HG02798 (cell line): Measurements from ENCODE around the gene CFAP90.

ENCODE experiments used
- ATAC-seq: cut with Tn5 transposase; IDR thresholded peaks from one replicate; pipeline ENCODE4 v1.9.1; 2021; ENCODE audit warnings: mild to moderate bottlenecking; ENCODE audit not compliant: unreplicated experiment, poor library complexity

CFAP90 gene

DNA sequence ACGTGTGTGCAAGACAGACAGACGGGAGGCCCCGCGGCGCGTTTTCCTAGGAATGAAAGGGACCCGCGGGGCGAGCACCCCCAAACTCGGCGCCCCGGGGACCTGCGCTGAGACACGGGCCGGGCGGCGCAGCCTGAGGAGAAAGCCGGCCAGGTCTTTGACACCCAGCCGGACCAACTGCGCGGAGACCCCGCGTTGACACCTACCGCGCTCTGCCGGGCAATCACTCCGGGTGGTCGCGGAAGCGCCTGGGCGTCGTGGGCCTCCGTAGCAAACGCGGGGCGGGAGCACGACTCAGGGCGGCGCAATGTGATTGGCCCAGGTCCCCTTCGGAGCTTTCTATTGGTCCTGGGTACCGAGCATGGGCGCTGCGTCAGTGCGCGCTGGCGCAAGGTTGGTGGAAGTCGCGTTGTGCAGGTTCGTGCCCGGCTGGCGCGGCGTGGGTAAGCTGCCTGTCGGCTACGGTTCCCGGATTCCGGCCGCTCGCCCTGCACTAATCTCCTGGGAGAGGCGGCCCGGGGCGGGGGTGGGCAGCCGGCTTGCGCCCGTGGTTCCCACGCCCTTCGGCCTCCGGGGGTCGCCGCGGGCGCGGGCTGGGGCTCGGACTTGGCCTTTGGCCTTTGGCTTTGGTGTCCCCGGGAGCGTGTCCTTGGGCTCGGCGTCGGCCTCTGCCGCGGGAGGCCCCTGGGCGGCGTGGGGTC lies 18.0 kb upstream of the CFAP90 start, which contains the start of the genes FASTKD3 and MTRR:
Gene FASTKD3, minus strand, starts transcription at position 259 of the 701 bp plus-strand sequence. CDS start 948 bp downstream, outside the sequence.
Gene MTRR, plus strand, starts transcription at position 376 of the 701 bp plus-strand sequence. CDS start 1,647 bp downstream, outside the sequence.
- peak; percentile 98 for ATAC-seq

DNA sequence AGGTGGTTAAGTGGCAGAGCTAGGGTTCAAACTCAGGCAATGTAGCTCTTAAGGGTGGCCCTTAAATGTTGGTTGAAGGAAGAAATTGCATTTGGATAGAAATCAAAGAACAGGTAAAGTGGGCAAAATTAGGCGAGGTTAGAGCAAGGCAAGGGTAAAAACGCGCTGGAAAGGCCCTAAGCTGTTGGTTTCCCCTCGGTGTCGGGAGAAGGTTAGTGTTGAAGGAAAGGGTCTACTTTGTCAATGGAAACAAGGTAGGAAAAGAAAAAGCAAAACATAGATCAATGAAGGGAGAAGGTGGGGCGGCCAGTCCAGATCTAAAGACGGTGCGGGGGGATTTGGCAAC lies 17.5 kb upstream of the CFAP90 start:
- no peak for ATAC-seq

DNA sequence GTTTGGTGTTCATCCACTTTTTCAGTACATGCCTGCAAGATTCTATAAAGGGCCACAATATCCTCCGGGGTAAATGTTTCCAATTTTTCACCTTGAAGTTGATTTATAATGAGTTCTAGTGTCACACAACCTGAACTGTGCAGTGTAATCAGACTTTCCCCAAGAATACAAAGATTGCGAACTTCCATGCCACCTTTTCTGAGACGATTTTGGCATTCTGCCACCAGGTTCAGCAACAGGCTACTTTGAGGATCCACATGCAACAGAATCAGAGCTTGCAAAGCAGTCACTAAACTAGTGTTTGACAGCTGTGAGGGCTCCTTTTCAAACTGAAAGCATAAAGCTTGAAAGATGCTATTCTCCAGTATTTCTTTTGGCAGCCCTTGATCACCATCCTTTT lies 16.3 kb upstream of the CFAP90 start:
- no peak for ATAC-seq

DNA sequence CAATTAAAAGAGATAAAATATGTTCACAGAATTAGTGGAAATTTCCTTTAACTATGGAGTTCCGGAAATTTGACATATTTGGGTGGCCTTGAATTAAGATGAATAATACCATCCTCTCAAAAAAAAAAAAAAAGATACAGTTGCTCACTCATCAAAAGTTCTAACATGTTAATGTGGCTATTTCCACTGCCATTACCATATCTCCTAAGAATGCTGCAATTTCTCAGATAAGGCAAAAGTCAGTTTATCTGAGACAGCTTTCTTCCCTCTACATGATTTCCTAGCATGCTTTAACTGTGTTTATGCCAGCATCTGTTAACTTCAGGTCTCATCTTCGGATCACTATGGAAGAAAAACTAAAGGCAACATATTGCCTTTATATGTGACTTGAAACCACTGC lies 15.3 kb upstream of the CFAP90 start:
- ATAC-seq: no peak

DNA sequence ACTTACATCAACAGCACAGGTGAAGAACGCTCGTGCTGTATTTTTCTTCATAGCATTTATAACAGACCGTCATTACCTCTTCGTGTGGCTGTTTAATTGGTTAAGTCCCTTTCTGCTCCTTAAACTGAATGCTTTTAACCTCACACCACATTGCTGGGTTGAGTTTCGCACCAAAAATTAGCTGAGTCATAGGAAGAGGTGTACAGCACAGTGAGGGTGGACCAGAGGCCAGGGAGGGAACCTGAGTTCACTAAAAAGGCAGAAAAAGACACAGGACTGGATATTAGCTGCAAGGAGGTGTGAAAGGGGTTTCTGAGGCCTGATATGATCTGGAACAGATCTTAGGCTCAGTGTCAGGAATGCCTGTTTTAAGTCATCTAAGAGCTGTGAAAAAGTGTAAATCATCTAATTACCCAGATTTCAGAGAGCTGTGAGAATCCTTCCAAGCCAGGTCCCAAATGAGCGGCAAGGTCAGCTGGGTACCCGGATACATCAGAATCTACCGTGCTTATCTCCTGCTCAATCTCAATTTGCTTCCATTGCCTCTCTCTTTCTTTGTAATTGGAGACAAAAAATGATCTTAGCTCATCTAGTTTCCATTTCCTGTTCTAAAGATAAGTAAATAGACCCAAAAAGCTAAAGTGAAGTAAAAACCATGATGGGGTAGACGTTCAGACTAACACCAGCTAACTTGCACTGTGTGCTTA lies 7.1 kb upstream of the CFAP90 start:
- no peak for ATAC-seq

DNA sequence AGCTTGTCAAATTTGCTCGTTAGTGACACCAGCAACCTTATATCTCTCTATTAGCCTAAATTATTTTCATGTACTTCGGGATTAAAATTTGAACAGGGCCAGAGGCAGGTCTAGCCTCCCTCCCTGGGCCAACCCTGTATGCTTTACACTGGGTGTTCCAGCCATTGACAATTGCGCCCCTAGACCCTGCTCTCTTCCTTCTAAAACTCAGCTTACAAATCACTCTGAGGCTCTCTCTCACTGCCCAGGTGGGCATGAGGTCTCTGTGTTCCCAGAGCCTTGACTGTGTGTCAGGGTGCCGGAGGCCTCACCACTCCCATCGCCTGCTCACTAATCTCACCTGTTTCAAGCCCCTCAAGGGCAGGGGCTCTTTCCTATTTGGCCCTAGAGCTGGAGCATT lies 6.4 kb upstream of the CFAP90 start:
- ATAC-seq: no peak

DNA sequence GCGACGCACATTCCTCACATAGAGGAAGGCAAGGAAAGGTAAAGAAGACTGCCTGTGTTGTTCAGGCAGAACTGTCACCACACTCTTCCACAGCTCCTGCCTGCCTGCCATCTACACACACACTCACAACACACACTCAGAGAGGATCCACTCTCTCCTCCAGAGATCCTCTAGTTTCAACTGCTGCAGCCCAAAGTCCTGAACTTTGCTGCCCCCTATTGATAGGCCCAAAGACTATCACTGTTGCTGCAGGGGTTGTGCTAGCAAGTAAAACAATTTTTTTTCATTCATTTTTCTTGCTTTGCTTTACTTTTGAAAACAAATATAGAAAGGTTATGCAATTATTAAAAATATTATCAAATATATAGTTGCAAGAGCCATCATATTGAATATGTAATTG lies 5.9 kb upstream of the CFAP90 start:
- no peak for ATAC-seq

DNA sequence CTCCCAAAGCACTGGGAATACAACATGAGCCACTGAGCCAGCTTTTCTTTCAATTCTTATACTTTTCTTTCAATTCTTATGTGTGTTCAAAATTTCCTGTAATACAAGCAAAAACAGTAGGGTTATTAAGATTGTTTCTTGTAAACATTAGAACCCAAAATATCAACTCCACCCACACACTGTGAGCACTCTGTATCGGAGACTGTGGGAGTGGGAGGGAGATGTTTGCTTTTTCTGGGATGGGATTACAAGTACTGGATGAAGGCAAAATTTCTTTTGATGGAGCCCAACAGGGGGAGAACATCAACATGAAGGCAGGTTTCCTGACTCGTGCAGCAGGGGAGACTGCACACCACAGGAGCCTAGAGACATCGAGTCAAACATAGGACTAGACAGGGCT lies 4.7 kb upstream of the CFAP90 start:
- no peak for ATAC-seq

DNA sequence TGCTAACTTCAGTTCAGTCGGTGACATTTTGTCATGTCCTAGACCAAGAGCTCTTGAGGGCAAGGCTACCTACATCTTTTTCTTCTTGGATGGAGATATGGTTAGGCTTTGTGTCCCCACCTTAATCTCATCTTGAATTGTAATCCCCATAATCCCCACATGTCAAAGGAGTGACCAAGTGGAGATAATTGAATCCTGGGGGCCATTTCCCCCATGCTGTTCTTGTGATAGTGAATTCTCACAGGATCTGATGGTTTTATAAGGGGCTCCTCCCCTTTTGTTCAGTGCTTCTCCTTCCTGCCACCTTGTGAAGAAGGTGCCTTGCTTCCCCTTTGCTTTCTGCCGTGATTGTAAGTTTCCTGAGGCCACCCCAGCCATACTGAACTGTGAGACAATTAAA lies 2.1 kb upstream of the CFAP90 start:
- no peak for ATAC-seq

DNA sequence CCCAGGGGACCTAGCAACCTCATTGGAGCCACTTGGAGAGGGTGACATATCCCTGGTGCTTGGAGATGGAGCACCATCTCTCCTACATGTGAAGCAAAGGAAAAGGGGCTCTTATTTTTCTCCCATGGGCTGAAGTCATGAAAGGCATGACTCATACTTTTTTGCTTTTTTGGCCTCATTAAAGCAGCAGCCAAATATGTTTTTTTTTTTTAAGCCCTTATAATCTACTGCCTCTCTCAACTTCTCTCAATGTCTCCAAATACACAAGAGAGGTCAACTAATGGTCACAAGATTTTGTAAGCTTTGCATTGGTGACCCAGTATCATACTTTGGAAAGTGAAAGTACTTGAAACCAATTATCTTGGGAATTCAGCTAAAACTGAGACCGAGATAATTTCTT lies 1.6 kb upstream of the CFAP90 start:
- ATAC-seq: no peak

DNA sequence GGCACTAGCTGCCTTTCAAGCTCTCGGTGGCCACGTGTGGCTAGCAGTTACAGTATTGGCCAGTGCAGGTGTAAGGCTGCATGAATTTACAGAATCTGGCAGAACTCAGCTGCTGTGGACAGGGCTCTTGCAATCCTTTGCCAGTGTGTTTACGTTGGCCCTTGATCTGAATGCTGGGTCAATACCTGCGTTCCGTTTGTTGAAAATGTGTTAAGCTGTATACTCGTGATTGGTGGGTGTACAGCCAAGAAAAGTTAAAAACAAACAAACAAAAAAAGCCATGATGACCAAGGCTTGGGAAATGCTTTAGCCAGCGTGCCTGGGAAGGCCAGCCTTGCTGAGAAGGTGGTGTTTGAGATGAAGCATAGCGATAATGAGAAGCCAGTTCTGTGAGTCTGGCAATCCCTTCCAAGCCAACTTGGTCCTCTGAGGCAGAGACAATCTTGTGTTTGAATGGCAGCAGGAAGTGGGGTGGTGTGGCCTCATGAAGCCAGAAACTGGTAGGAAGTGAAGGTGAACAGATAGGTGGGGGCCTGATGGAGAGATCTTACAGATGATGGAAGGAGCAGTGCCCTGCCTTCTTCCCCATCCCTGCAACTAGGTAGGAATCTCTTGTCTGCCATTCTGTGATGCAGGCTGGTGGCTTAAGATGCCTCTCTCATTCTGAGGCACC lies 820 bp upstream of the CFAP90 start:
- ATAC-seq: no peak

DNA sequence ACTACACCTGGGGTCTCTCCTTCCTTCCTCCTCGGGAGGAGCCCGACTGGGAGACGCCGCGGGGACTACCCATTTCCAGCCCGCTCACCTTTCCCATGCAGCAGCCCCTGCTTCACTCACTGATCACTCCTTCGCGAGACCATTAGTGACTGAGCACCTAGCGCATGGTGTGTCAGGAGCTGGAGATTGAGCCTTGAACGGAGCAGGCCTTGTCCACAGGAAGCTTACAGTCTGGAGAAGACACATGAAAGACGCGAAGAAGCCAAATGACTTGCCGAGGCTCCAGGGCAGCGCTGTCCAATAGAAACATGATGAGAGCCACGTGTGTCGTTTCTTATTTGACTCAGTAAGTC lies 283 bp upstream of the CFAP90 start:
- ATAC-seq: no peak

DNA sequence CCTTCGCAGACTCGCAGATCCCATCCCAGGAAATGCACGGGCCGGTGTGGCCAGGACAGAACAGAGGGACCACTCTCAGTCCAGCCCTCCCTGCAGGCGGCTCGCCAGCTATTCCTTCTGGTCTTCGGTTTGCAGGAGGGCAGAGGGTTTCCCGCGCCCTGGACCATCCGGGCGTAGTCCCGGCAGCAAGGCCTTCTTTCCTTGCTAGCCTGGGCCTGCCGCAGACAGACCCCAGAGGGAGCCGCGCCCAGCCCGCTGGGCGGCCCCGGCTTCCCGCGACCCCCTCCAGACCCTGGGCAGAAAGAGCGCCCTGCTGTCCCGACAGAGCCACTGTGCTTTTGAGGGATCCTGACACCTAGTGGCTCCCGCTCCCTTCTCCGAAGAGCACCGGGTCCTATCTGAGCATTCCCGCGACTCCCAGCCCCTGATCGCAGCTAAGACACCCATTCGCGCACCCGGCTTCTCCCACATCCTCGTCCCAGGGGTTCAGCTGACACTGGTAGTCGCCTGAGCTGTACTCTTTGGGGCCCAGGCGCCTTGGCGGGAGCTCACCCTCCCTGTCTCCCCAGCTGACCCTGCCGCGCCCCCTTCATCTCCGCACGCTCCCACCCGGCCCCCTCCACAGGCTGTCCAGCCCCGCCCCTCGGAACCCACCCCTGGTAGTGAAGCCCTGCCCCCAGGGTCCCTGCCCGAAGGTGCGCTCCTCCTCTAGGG lies 1.1 kb downstream of the CFAP90 start:
- no peak for ATAC-seq

DNA sequence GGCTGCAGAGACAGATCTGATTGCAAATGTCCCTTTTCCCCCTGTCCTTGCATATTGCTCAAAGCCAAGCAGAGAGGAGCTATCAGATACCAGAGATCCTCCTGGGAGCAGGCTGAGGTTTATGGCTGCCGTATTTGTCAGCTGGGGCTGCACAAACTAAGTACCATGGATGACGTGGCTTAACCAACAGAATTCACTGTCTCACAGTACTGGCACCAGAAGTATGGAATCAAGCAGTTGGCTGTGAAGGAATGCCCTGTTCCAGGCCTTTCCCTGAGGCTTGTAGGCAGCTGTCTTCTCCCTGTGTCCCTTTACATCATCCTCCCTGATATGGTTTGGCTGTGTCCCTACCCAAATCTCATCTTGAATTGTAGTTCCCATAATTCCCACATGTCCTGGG lies 2.6 kb downstream of the CFAP90 start:
- no peak for ATAC-seq

DNA sequence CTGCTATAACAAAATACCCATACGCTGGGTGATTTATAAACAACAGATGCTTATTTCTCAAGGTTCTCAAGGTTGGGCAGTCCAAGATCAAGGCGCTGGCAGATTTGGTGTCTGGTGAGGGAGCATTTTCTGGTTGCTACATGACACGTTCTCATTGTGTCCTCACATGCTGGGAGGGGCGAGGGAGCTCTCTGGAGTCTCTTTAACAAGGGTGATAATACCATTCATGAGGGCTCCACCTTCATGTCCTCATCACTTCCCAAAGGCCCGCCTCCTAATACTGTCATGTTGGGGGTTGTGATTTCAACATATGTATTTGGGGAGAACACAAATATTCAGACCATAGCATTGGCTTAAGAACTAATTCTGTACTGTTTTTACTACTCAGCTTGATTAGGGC lies 4.6 kb downstream of the CFAP90 start:
- ATAC-seq: no peak

DNA sequence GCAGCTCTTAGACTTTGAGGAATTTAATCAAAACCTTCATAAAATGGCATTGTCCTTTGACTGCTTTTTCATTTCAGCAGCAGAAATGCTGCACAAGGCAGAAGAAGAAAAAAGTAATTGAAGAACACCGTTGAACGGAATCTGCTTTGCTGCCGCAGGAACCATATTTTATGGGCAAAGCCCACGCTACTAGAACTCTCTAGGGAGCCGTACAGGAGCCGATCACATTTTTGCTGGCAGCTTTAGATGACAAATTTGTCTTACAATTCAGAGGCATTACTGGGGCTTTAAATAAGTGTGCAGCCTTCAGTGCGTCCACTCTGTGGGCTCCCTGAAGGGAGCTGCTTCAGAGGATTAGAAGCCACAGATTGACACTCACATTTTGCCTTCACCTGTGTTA lies 5.4 kb downstream of the CFAP90 start:
- no peak for ATAC-seq

DNA sequence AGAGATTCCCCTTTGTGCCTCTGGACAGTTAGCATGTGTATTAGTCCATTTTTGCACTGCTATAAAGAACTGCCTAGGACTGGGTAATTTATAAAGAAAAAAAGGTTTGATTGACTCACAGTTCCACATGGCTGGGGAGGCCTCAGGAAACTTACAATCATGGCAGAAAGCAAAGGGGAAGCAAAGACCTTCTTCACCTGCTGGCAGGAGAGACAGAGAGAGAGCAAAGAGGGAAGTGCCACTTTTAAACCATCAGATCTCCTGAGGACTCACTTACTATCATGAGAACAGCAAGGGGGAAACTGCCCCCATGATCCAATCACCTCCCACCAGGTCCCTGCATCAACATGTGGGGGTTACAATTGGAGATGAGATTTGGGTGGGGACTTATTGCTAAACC lies 6.0 kb downstream of the CFAP90 start:
- no peak for ATAC-seq

DNA sequence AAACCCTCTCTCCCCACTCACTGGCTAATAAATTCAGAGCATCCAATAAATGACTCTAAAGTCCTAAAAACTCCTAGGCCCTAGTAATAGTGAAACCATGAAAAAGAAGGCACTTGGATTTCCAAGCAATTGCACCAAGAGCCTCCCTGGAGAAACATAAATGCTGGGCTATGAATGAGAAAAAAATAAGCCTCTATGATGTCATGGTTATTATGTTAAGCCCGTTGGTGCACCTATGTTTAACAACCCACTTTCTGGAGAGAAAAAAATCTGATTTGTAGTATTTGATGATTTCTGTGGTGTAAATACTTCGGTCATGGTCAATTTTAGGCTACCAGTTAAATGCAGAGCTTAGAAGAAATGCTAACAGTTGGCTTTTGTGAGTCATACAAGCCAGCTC lies 8.4 kb downstream of the CFAP90 start:
- ATAC-seq: no peak

DNA sequence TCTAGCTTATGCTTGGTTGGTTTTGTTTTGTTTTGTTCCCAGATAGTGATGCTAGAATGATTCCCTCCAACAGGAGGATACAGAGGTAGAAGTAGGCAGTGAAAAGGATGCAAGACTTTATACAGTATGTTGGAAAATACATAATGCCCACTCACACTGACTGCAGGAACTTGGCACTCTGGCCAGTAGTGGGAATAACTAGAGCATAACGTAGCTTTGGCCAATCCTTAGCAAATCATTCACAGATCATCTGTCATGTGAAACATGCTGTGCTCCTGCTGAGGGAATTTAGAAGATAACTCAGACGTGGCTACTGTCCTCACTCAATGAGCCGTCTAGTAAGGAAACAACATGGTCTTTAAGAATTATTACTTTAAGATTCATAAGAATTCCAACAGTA lies 13.5 kb downstream of the CFAP90 start:
- no peak for ATAC-seq

DNA sequence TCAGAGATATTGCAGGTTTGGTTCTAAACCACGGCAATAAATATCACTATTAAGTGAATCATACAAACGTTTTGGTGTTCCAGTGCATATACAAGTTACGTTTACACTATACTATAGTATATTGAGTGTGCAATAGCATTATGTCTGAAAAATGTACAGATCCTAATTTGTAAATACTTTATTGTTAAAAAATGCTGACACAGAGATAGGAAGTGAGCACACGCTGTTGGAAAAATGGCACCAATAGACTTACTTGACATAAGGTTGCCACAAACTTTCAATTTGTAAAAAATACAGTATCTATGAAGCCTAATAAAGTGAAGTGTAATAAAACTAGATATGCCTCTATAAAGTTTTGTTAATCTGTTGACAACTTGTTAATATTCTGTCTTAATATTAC lies 16.0 kb downstream of the CFAP90 start:
- ATAC-seq: no peak

DNA sequence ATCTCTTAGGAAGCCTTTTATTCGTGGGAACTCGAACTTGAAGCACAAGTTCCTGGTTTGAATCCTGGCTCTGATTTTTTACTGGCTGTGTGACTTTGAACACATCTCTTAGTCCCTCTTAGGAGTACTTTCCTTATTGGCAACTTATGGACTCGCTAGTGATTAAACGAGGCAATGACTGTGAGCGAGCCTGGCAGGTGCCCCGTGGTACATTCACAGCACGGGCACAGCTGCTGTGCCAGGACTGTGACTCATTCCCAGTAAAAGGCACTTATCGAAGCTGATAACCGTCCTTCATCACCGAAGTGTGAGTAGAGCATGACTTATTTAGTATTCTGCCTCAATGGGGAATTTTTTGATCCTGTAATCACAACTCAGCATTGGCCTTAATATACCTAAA lies 22.7 kb downstream of the CFAP90 start:
- ATAC-seq: no peak
